ENCODE data around the gene ACBD6.

DNA sequence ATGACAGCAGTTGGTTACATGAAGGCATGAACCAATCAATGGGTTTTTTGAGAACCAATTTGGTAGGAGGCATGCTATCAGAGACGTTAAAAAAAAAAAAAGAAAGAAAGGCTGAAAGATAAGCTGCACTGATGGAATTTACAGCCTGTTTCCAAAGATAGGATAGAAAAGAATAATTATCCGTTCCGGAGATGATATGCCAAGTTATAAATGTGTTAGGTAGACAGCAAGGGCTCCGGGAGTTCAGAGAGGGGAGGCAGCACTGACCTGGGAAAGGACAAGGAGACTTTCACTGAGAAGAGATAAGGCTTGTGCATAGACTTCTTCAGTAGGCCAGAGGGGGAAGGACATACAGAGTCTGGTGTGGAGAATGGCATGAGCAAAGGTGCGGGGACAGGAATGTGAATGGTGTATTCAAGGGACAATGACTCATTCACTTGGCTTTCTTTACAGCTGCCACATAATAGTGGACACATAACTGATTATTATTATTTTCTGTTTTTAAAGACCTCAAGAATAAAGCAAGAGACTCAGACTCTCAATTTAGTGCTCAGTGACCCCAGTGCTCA lies 24.8 kb upstream of the ACBD6 start:
- no peak for TF ChIP-seq POLR2A (IDR thresholded peaks at IDR 0.05)
- TF ChIP-seq, protein P1, sequence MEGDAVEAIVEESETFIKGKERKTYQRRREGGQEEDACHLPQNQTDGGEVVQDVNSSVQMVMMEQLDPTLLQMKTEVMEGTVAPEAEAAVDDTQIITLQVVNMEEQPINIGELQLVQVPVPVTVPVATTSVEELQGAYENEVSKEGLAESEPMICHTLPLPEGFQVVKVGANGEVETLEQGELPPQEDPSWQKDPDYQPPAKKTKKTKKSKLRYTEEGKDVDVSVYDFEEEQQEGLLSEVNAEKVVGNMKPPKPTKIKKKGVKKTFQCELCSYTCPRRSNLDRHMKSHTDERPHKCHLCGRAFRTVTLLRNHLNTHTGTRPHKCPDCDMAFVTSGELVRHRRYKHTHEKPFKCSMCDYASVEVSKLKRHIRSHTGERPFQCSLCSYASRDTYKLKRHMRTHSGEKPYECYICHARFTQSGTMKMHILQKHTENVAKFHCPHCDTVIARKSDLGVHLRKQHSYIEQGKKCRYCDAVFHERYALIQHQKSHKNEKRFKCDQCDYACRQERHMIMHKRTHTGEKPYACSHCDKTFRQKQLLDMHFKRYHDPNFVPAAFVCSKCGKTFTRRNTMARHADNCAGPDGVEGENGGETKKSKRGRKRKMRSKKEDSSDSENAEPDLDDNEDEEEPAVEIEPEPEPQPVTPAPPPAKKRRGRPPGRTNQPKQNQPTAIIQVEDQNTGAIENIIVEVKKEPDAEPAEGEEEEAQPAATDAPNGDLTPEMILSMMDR (IDR thresholded peaks at IDR 0.05) = no peak

Measured in lower leg skin (tissue), 3 donors.